Activated CD4-positive, alpha-beta T cell treated with anti-CD3 and anti-CD28 coated beads for 1 hour (primary cell): Measurements from ENCODE around the gene IL1R2.
"Not testable (repeated sequence)": the region's sequence is repeated elsewhere in the genome, so short reads cannot be mapped to it uniquely, and the experiment has no call there.

Source experiments
- DNase-seq: peaks from one replicate; pipeline ENCODE4 v3.0.0-alpha.2; 2020

The IL1R2 gene

DNA sequence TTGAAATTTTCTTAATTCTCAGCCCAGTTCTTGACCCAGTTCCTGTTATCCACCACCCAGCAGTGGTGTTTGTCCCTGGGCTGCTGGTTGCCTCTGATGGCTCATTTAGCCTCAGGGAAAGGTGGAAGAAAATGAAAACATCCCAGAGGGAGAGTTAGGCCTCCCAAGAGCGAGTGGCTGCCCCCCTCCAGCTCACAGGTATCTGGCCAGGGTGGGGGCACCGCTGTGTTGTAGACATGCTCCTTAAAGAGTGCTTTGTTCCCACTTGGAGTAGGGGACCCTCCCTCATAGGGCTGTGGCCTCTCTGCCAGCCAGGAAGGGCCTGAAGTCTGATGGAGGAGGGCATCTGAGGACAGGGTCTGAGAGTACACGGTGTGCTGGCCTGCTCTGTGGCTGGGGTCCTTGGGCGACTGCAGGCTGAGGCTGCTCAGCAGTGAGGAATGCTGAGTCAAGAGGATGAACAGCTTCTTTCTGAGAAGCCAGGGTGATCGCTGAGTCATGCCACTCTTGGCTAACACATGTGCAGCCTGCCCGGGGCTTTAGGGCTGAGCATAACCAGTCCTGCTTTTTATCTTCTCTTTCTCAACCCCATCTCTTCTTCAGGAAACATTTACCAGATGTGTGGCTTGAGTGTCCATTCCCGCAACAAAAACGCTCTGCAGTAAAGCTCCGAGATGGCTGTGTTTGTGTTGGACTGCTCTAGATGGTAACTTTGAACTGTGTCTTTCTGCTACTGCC lies 72.3 kb downstream of the IL1R2 start:
- DNase-seq, result no peak

- DNase-seq, result no peak
Observed at GRCh38 chr2:102064679-102065674, 73.2 kb downstream of the IL1R2 start.

DNA sequence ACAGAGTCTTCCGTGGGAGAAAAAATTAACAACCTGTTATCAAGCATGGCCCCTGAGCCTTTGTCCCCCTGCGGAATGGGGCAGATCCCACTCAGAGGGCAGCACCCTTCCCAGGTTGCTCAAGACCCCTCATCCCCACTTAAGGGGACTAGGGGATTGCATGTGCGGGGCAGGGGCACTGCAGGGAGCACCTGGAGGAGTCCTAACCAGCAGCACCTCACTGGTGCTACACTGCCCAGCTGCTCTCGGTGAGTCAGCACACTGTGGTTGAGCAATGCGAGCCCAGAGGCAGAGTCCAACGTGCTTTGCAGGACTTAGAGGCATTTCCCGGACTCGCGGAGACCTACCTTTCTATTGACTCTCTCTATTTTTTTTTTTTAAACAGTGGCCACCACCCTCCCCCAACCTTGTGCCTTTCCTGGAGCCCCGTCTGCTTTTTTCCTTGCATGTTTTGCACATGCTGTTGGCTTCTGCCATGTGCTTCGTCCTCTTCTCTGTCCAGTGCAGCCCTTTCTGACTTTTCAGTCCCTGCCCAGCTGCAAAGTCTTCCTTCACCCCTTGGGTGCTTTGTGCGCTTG lies 74.0 kb downstream of the IL1R2 start:
- DNase-seq, result no peak

- DNase-seq, result no peak
Observed at GRCh38 chr2:102066554-102066953, 74.8 kb downstream of the IL1R2 start.

DNA sequence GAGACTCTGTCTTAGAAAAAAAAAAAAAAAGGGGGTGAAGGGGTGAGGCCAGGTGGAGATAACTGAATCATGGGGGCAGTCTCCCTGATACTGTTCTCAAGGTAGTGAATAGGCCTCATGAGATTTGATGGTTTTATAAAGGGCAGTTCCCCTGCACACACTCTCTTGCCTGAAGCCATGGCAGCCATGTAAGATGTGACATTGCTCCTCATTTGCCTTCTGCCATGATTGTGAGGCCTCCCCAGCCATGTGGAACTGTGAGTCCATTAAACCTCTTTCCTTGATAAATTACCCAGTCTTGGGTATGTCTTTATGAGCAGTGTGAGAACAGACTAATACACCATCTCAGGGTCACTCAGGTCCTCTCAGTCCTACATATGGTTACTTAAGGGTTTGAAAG lies 76.4 kb downstream of the IL1R2 start:
- not testable (repeated sequence) for DNase-seq

DNA sequence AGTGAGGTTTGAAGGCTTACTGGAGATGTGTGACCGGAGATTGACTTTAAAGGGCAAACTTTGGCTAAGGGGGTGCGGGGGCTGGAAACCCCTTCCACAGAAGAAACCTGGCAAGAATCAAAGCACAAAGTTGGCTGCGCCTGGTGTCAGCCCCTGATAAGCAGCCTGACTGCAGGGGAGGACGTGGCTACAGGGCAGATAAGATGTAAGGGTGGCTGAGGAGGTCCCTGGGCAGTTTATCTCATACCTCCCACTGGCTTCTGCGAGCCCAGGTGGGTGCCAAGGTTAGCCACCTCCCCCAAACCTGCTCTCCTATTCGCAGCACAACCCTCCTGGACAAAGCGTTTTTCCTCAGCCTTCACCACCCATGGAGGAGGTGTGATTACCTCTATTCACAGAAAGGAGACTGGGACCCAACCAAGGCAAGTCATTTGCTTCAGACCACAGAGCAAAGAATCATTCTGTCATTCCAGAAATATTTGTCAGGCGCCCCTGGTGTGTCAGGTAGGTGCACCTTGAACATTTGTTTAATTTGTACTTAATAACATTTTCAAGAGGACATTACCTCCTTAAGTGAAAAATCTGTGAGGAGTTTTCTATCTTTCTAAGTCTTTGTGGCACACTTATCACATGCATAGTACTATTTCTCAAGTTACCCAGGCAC lies 77.7 kb downstream of the IL1R2 start:
- no peak for DNase-seq

DNA sequence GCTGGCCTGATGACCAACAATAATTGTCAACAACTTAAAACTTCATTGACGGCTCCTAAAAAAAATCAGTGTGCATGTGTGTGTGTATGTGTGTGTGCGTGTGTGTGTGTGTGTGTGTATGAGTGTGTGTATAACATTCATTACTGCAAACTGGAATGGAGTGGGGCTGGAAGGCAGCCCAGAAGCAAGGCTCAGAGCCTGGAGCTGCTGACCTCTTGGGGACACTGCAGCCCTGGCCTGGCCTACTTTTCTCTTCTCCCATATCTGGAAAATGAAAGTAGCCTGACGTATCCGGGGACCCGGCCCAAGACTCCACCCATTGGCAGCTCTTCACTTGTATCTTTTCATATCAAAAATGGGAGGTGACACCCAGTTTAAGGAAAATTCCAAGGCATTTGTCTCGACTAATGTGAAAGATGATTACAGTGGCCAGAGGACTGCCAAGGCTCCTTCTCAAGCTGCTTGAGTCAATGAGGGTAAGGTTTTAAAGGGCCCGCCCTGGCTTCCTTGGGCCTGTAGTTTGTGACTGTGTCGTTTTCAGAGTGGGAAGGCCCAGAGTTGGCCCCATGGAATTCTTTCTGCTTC lies 78.4 kb downstream of the IL1R2 start:
- no peak for DNase-seq

GRCh38 chr2:102072741-102073140 lies 81.0 kb downstream of the IL1R2 start:
- DNase-seq, result no peak

DNA sequence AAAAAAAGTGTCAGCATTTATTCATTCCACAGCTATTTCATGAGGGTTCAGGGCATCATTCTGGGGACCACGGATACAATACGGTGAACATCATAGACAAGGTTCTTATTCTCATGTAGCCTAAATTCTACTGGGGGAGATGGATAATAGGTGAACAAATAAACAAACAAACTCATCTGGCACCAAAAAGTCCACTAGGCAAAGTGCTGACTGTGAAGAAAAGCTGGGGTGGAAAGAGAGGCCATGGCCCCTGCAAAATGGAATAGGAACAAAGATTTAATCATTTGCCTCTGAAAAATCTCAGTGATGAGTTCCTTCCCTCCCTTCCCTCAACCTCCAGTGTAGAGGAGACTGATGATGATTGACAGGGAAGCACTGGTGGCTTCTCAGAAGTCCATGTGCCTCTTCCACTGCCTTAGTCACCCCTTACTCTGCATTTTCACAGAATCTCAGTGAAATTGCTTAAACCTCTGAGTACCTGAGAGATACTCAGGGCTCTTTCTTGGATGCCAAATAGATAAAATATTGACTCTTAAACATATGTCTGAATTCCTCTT lies 81.5 kb downstream of the IL1R2 start:
- DNase-seq, result no peak

- DNase-seq, result no peak
Observed at GRCh38 chr2:102074152-102074783, 82.5 kb downstream of the IL1R2 start.

DNA sequence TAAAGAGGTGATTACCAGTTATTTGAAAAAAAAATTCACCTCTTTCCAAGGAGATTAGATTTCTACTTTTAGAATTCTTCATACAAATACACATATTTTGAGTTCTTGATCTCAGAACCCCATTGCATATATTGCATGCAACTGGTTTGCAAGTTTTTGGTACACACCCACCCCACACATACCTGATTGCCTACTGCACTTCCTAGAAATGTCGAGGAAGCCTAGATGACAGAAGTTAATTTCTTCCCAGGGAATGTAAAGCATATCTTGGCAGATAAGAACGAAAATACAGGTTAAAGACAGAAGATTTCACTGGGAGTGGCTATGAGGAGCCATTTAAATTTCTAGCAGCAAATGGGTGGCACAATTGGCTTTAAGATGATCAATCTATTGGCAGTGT lies 83.7 kb downstream of the IL1R2 start:
- no peak for DNase-seq

- no peak for DNase-seq
Observed at GRCh38 chr2:102076512-102076911, 84.8 kb downstream of the IL1R2 start.
